SU-DHL-6 (cell line): Measurements from ENCODE around the gene MPC2.

Experiments
- EZH2phosphoT487 ChIP-seq: fragments of 200-600 bp; sonication (generic), shearing (Covaris generic); conservative IDR thresholded peaks from 2 replicates; pipeline ENCODE4 v1.6.1; 2018; ENCODE audit warnings: mild to moderate bottlenecking, antibody characterized with exemption, low read length, moderate library complexity, mixed read lengths
- TF ChIP-seq, protein P1 (sequence below): fragments of 200-600 bp; sonication (generic); IDR thresholded peaks from one replicate; pipeline ENCODE4 v1.5.1; 2017; ENCODE audit warnings: antibody characterized with exemption, mild to moderate bottlenecking, low read length, moderate library complexity; ENCODE audit not compliant: insufficient read depth, poor library complexity, severe bottlenecking

DNA sequence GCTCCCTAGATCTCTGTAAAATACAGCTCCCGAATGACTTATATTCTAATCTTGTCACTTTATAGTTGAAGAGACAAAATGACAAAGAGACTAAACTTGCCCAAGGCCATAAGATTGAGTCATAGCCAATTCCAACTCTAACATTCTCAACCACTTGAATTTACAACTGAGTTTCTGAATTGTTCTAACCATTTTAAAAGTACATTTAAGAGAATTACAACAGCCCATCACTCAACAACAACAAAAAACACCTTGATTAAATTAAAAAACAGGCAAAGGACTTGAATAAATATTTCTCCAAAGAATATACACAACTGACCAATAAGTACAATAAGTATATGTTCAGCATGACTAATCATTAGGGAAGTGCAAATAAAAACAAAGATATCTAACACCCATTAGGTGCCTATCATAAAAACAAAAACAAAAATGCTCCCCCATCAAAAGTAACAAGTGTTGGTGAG lies 14.2 kb downstream of the MPC2 start:
- TF ChIP-seq, protein P1, sequence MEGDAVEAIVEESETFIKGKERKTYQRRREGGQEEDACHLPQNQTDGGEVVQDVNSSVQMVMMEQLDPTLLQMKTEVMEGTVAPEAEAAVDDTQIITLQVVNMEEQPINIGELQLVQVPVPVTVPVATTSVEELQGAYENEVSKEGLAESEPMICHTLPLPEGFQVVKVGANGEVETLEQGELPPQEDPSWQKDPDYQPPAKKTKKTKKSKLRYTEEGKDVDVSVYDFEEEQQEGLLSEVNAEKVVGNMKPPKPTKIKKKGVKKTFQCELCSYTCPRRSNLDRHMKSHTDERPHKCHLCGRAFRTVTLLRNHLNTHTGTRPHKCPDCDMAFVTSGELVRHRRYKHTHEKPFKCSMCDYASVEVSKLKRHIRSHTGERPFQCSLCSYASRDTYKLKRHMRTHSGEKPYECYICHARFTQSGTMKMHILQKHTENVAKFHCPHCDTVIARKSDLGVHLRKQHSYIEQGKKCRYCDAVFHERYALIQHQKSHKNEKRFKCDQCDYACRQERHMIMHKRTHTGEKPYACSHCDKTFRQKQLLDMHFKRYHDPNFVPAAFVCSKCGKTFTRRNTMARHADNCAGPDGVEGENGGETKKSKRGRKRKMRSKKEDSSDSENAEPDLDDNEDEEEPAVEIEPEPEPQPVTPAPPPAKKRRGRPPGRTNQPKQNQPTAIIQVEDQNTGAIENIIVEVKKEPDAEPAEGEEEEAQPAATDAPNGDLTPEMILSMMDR: no peak
- TF ChIP-seq EZH2phosphoT487: no peak
